Stimulated activated CD4-positive, alpha-beta T cell treated with anti-CD3 and anti-CD28 coated beads, Interleukin-1b, Interleukin-23, amount 100 ng/mL, for 24 hours (primary cell): ENCODE measurements around the gene HACL1.
"Not testable (repeated sequence)": the region's sequence is repeated elsewhere in the genome, so short reads cannot be mapped to it uniquely, and the experiment has no call there.

Source experiments
- DNase-seq, 4 experiments: peaks; one replicate each; pipeline ENCODE4 v3.0.0-alpha.2; 2020; ENCODE audit warnings: low read depth in 4 of 4, low spot score in 1 of 4

Gene HACL1

GRCh38 chr3:15630646-15631350 is 29.4 kb upstream of the HACL1 start:
- no peak for DNase-seq

GRCh38 chr3:15629860-15630597 is 28.7 kb upstream of the HACL1 start:
- DNase-seq: peak in 1 of 4 experiments; percentile 25

- no peak for DNase-seq
Measured at GRCh38 chr3:15628967-15629366, 27.6 kb upstream of the HACL1 start.

- DNase-seq: no peak
Measured at GRCh38 chr3:15623535-15624440, 22.4 kb upstream of the HACL1 start.

- DNase-seq: not testable (repeated sequence)
Measured at GRCh38 chr3:15619659-15620464, 18.5 kb upstream of the HACL1 start.

GRCh38 chr3:15616053-15616452 is 14.7 kb upstream of the HACL1 start:
- DNase-seq: no peak

GRCh38 chr3:15614958-15615357 is 13.6 kb upstream of the HACL1 start:
- DNase-seq: no peak

GRCh38 chr3:15612001-15612400 is 10.6 kb upstream of the HACL1 start:
- DNase-seq: no peak

GRCh38 chr3:15611018-15611417 is 9.6 kb upstream of the HACL1 start:
- no peak for DNase-seq

- DNase-seq: no peak
Measured at GRCh38 chr3:15610082-15610759, 8.9 kb upstream of the HACL1 start.

GRCh38 chr3:15606434-15606891 is 5.1 kb upstream of the HACL1 start:
- DNase-seq: no peak

GRCh38 chr3:15604584-15604983 is 3.2 kb upstream of the HACL1 start:
- not testable (repeated sequence) for DNase-seq

GRCh38 chr3:15602816-15603215 is 1.4 kb upstream of the HACL1 start:
- not testable (repeated sequence) for DNase-seq

- DNase-seq: no peak
Measured at GRCh38 chr3:15602146-15602536, 772 bp upstream of the HACL1 start.

GRCh38 chr3:15601046-15601398 is 347 bp downstream of the HACL1 start:
- no peak for DNase-seq

- no peak for DNase-seq
Measured at GRCh38 chr3:15595955-15596354, 5.4 kb downstream of the HACL1 start.

- no peak for DNase-seq
Measured at GRCh38 chr3:15592968-15593367, 8.4 kb downstream of the HACL1 start.

- no peak for DNase-seq
Measured at GRCh38 chr3:15591928-15592327, 9.4 kb downstream of the HACL1 start.

GRCh38 chr3:15591242-15591641 is 10.1 kb downstream of the HACL1 start:
- no peak for DNase-seq
